ENCODE data around the gene MRPL58.
A peak's percentile ranks its signal among the peaks of the same experiment; 100 is the strongest.
"Not testable (repeated sequence)": the region's sequence is repeated elsewhere in the genome, so short reads cannot be mapped to it uniquely, and the experiment has no call there.

MRPL58 gene

DNA sequence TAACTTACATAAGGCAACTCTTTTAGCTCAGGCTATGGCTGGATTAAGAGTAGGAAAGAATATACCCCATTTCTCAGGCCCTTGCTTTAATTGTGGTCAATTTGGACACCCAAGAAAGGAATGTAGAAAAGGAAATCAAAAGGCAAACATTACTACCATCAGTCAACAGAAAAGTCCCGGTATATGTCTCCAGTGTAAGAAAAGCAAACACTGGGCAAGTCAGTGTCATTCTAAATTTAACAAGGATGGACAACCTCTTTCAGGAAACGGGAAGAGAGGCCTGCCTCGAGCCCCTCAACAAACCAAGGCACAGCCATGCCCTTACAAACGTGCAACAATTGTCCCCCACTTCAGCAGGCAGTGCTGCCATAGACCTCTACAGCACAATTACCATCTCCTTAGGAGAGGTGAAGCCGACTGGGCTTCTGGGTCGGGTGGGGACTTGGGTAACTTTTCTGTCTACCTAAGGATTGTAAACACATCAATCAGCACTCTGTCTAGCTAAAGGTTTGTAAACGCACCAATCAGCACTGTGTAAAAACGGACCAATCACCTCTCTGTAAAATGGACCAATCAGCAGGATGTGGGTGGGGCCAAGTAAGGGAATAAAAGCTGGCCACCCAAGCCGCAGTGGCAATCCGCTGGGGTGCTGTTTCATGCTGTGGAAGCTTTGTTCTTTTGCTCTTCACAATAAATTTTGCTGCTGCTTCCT is 12.4 kb downstream of the MRPL58 start:
- no peak overlapping the region for H3K27ac ChIP-seq
- no peaks in the 10 kb centered on the region for H3K27me3 ChIP-seq (ENCODE audit: insufficient read depth, low read depth, severe bottlenecking)

DNA sequence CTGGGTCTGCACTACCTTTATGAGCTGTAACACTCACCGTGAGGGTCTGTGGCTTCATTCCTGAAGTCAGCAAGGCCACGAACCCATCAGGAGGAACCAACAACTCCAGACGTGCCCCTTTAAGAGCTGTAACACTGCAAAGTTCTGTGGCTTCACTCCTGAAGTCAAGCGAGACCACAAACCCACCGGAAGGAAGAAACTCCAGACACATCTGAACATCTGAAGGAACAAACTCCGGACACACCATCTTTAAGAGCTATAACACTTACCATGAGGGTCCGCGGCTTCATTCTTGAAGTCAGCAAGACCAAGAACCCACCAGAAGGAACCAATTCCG is 12.9 kb downstream of the MRPL58 start:
- H3K27me3 ChIP-seq (ENCODE audit: insufficient read depth, low read depth, severe bottlenecking); DNase-seq; H3K4me3 ChIP-seq (ENCODE audit: low read depth, low read length); H3K27ac ChIP-seq: not testable (repeated sequence)
- Histone ChIP-seq H3K9me3 (ENCODE audit: severe bottlenecking) (peaks cover 25% of the 10 kb centered on the region), H3K36me3 (peaks cover 24% of the 10 kb centered on the region)

More for the DNA sequence above, 12.4 kb downstream of the MRPL58 start:
- no peak for DNase-seq
- TF ChIP-seq, protein P1, sequence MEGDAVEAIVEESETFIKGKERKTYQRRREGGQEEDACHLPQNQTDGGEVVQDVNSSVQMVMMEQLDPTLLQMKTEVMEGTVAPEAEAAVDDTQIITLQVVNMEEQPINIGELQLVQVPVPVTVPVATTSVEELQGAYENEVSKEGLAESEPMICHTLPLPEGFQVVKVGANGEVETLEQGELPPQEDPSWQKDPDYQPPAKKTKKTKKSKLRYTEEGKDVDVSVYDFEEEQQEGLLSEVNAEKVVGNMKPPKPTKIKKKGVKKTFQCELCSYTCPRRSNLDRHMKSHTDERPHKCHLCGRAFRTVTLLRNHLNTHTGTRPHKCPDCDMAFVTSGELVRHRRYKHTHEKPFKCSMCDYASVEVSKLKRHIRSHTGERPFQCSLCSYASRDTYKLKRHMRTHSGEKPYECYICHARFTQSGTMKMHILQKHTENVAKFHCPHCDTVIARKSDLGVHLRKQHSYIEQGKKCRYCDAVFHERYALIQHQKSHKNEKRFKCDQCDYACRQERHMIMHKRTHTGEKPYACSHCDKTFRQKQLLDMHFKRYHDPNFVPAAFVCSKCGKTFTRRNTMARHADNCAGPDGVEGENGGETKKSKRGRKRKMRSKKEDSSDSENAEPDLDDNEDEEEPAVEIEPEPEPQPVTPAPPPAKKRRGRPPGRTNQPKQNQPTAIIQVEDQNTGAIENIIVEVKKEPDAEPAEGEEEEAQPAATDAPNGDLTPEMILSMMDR (IDR thresholded peaks at IDR 0.05; ENCODE audit: low read depth, low read length): no peak
- peaks cover 20% of the 10 kb centered on the region for H3K9me3 ChIP-seq (ENCODE audit: severe bottlenecking)
- no peak overlapping the region for H3K4me3 ChIP-seq (ENCODE audit: low read depth, low read length)
- H3K36me3 ChIP-seq: peaks cover 27% of the 10 kb centered on the region

DNA sequence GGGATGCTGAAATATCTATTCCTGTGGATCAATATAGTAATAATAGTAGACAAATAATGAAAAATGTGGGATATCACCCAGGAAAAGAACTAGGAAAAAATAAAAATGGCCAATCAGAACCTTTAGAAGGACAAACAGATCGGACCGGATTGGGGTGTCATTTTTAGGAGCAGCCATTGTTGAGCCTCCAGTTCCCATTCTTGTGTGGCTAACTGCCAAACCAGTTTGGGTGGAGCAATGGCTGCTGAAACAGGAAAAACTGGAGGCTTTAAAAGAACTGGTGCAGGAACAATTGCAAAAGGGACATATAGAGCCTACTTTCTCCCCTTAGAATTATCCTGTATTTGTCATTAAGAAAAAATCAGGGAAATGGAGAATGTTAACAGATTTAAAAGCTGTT is 14.2 kb downstream of the MRPL58 start:
- DNase-seq; H3K4me3 ChIP-seq (ENCODE audit: low read depth, low read length); H3K27ac ChIP-seq; H3K27me3 ChIP-seq (ENCODE audit: insufficient read depth, low read depth, severe bottlenecking): not testable (repeated sequence)
- Histone ChIP-seq H3K36me3 (peaks cover 12% of the 10 kb centered on the region), H3K9me3 (ENCODE audit: severe bottlenecking) (peaks cover 26% of the 10 kb centered on the region)

DNA sequence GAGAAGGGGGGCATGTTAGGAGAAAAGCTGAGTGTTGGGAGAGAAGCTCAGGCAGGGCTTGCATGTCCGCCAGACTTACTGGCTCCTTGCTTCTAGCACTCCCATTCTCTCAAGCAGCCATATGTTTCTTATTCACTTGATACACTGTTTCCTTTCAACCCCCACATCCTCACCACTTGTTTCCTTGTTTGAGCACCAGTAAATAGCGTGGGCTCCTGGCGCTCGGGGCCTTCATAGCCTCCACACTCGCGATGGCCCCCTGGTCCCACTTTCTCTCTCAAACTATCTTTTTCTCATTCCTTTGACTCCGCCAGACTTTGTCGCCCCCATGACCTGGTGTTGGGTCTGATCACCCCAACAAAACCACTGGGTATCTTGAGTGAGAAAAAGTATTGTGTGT is 17.7 kb downstream of the MRPL58 start:
- no peak for DNase-seq

DNA sequence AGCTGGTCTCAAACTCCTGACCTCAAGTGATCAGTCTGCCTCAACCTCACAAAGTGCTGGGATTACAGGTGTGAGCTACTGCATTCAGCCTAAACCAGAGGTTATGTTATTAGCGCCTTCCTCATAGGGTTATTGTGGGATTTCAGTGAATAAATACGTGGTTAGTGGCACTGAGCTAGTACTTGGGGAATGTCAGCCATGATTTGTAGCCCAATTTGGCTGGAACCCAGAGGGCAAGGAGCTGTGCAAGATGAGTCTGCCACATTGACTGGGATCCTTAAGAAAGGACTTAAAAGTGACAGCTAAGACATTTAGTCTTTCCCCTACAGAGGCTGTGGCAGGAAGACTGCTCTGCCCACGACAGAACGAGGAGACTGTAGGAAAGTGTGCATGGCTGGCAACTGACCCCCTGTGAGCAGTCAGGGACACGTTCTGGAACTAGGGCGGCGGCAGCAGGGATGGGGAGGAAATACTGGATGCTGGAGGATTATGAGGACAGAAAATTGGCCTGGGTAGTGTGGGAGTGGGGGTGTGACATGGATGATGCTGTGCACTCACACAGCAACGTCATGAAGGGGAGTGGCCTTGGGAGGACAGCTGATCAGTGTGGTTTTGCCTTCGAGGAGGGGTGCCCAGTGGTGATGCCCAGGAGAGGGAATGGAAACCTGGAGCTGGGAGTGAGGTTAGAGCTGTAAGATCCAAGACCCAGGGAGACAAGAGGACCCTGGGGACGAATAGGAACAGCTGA is 19.7 kb downstream of the MRPL58 start:
- Histone ChIP-seq H3K27ac (no peak overlapping the region), H3K36me3 (peaks cover 4% of the 10 kb centered on the region), H3K9me3 (ENCODE audit: severe bottlenecking) (peaks cover 7% of the 10 kb centered on the region), H3K27me3 (ENCODE audit: insufficient read depth, low read depth, severe bottlenecking) (no peaks in the 10 kb centered on the region), H3K4me3 (ENCODE audit: low read depth, low read length) (peak overlapping the region; percentile 80)
- peak; percentile 84 for DNase-seq
- TF ChIP-seq, protein P1 (IDR thresholded peaks at IDR 0.05; ENCODE audit: low read depth, low read length): no peak

More for the DNA sequence above, 17.7 kb downstream of the MRPL58 start:
- Histone ChIP-seq H3K4me3 (ENCODE audit: low read depth, low read length) (no peak overlapping the region), H3K36me3 (peaks cover 4% of the 10 kb centered on the region), H3K27ac (no peak overlapping the region), H3K27me3 (ENCODE audit: insufficient read depth, low read depth, severe bottlenecking) (no peaks in the 10 kb centered on the region), H3K9me3 (ENCODE audit: severe bottlenecking) (peaks cover 23% of the 10 kb centered on the region)
- TF ChIP-seq, protein P1 (IDR thresholded peaks at IDR 0.05; ENCODE audit: low read depth, low read length): no peak

DNA sequence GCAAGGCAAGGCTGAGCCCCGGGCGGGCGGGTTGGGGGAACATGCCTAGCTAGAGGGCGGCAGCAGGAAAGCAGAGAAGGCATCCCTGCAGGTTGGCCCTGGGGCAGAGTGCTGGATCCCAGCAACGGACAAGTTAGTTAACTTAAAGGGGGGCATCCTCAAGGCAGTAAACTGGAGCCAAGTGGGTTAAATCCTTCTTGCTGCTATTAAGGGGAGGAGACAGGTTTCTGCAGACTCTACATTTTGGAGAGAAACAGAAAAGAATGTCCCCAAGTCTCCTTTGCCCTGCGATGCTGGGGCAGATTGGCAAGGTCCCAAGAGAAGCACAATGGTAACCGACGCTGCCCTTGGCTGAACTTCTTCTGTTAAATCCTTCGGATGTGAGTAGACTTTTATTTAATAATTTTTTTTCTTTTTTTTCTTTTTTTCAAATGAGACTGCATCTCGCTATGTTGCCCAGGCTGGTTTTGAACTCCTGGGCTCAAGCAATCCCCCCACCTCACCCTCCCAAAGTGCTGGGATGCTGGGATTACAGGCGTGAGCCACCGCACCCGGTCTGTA is 20.3 kb downstream of the MRPL58 start:
- H3K27ac ChIP-seq: peak overlapping the region; percentile 94
- DNase-seq: peak; percentile 48
- H3K36me3 ChIP-seq: peaks cover 4% of the 10 kb centered on the region
- TF ChIP-seq, protein P1 (IDR thresholded peaks at IDR 0.05; ENCODE audit: low read depth, low read length): no peak
- peaks cover 7% of the 10 kb centered on the region for H3K9me3 ChIP-seq (ENCODE audit: severe bottlenecking)
- no peaks in the 10 kb centered on the region for H3K27me3 ChIP-seq (ENCODE audit: insufficient read depth, low read depth, severe bottlenecking)
- peak overlapping the region; percentile 80 for H3K4me3 ChIP-seq (ENCODE audit: low read depth, low read length)
